Stimulated activated CD4-positive, alpha-beta T cell treated with anti-CD3 and anti-CD28 coated beads, Interleukin-4, amount 100 ng/mL, for 24 hours (primary cell): ENCODE results near the gene PRRC2B.

Experiments used
- DNase-seq: peaks from one replicate; pipeline ENCODE4 v3.0.0-alpha.2; 2020

Gene PRRC2B

DNA sequence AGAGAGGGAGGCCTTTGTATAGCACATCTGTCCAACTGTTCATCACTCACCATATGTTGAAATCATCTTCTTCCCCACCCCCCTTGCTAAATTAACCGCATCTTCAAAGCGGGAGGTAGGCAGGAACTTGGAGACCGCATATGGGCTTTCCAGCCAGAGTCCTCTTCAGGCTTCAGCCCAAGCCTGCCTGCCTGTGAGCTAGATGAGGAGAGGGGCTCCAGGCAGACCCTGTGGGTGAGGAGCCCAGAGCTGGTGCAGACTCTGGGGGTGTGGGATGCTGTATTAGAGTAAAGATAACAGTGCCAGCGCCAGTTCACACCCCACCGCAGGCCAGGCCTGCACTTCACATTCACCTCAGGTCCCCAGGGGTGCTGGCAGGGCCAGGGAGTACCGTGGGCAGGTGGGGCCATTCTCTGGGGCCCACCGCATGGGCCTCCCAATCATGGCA is 16.2 kb downstream of the PRRC2B start:
- peak; percentile 44 for DNase-seq

GRCh38 chr9:131411719-131412681 is 18.1 kb downstream of the PRRC2B start:
- no peak for DNase-seq

GRCh38 chr9:131416509-131416908 is 22.6 kb downstream of the PRRC2B start:
- no peak for DNase-seq

GRCh38 chr9:131417264-131418142 is 23.6 kb downstream of the PRRC2B start:
- no peak for DNase-seq

DNA sequence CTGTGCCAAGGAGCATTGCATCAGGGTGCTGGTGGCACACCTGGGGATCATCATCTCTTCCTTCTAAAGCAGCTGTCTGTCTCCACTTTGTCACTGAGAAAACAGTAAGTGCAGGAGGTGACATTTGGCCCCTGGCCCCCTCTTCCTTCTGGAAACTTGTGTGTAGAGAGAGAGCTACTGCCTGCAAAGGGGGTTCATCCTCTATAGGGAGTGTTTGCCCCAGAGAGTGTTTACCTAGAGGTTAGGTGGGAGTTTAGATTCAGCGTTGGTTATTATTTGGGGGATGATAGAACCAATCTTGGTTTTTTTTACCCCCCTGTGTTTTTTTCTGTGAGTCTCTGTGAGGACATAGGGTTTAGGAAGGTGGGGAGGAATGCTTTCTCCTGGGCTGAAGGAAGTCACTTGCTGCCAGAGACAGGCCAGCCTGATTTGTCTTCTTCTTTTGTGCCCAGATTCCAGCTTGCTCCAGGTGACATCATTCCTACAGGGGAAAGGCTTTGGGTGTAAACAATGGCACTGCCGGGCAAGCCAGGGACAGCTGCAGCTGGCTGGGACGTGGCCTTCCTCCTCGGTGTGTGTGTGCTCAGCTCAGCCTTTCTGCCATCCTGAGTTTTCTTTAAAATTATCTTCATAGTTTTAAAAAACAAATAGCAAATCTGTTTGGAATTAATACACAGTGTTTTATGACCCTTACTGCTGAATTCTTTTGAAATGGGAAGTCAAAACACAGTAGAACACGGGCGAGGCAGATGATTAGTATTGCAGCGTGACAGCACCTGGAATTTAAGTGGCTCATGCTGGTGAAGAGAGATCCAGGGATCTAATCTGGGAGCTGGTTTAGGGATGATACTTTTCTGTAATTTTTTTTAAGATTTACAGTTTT is 24.5 kb downstream of the PRRC2B start:
- no peak for DNase-seq

DNA sequence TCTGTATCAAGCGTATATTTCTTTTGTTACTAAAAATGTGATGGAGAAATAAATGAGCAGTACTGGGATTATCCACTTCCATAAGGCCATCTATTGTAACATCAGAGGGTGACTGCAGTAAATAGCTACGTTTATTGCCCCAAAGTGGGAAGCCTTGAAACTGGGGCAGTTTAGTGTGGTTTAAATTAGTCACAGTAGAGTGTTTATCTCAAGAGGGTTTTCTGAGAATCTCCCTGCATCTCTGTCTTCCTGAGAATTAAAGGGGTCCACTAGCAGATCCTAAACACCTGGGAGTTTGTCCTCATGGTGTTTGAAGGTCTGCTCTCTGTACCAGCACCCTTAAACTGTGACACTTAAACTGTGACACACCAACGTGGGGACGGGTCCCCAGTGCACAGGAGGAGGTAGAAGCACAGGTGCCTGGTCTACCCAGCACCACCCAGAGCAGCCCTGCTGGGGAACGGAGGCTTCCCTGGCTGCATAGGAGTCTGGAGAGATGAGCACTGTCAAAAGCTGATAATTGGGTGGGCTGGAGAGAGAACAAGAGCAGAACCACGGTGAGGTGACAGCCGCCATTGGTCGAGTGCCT is 25.2 kb downstream of the PRRC2B start:
- no peak for DNase-seq

DNA sequence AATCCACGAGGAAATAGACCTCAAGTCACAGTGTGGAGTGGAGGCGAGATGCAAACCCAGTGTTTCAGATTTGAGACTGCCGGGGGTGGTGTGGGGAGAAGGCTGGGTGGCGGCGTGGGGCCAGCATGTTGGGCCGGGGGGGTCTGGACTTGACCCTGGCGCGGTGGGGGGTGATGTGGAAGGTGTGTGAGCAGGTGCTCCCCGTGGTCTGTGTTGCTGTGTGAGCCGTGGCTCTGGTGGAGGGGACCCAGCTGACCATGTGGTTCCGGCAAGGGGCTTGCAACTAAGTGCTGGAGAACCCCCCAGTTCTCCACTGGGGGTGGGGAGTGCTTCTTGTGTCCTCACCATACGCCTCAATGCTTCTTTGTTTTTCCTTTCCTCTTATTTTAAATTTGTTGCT is 25.8 kb downstream of the PRRC2B start:
- no peak for DNase-seq

GRCh38 chr9:131420980-131421624 is 27.2 kb downstream of the PRRC2B start:
- DNase-seq: no peak

DNA sequence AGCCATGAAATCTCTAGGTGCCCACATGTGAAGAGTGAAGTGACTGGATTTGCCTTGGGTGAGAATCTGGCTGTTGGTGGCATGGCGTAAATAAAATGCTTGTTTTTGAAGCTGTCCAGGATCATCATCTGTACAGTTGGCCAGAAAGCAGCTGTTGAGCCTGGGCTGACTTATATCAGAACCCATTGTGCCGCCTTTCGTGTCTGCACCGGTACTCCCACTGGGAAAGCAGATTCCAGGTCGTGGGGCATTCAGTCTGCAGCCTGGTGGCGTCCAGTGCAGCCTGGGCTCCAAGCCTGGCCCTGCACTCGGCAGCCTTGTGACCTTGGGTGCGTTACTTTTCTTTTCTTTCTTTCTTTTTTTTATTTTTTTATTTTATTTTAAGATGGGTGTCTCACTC is 27.8 kb downstream of the PRRC2B start:
- no peak for DNase-seq

DNA sequence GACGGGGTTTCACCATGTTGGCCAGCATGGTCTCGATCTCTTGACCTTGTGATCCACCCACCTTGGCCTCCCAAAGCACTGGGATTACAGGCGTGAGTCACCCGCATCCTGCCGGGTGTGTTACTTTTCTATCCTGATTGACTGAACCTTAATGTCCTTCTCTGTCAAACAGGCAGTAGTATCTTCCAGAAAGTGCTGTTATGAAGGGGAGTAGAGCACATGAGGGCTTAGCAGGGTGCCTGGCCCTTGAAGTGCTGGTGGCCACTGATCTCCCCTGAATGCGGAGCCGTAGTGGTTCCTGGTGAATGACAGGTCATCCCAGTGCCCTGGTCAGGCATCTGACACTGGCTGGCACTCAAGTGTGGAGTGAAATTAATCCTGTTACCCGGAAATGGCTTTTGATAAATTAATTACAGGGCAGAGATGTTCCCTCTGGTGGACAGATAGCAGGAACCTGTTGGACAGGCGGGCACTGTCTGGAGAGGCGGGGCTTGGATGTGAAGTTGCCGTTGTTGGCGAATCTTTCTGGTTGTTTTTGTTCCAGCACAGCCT is 28.4 kb downstream of the PRRC2B start:
- DNase-seq: no peak

- no peak for DNase-seq
These were observed 29.3 kb downstream of the PRRC2B start for GRCh38 chr9:131423171-131423581.

GRCh38 chr9:131426545-131426944 is 32.7 kb downstream of the PRRC2B start:
- DNase-seq: no peak

DNA sequence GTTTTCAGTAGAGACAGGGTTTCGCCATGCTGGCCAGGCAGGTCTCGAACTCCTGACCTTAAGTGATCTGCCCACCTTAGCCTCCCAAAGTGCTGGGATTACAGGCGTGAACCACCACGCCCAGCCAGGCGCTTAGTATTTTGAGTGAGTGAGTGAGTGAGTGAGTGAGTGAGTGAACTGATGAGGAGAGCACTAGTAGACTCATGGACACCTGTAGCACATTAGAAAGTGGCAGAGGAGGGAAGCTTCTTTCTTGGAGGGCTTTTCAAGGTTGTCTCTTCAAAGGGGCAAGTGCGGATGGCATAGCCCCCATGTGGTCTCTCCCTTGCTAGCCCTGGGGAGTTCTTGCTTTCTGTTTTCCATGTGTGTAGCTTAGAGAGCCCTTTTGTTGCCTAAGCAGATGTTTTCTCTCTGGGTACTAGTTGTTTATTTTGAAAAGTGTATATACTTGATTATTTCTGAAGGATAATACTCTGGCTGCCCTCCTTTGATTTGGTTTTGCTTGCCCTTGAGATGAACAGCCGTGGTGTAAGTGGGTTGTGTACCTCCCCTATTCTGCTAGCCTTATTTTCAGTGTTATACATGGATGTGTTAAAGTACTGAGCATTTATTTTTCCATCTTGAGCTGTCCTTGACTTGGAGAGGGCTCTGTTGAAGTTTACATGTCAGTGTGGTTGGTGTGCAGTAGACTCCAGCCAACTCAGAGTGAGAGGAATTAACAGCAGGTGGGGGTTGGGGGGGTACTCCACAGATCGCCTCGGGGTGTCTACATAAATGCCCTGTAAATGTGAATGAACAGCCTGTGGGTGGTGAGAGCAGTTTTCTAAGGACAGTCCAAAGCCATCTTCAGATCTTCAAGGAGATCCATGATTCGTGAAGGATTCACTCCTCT is 35.5 kb downstream of the PRRC2B start:
- no peak for DNase-seq

DNA sequence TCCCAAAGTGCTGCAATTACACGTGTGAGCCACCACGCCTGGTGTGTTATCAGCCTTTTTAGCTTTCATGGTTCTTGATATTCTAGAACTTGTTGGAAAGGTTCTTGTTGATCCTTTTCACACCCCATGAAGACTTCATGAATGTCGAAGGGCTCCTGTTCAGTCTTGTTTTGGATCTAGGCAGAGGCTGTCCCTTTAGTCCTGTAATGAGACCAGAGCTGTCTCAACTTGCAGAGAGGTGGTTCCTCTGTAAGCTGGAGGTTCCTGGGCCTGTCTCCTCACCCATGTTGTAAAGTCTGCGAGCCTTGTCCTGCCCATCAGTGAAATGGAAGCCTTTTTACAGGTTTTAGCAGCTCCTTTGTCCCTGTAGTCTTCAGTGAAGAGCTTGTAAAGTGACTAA is 38.2 kb downstream of the PRRC2B start:
- no peak for DNase-seq

DNA sequence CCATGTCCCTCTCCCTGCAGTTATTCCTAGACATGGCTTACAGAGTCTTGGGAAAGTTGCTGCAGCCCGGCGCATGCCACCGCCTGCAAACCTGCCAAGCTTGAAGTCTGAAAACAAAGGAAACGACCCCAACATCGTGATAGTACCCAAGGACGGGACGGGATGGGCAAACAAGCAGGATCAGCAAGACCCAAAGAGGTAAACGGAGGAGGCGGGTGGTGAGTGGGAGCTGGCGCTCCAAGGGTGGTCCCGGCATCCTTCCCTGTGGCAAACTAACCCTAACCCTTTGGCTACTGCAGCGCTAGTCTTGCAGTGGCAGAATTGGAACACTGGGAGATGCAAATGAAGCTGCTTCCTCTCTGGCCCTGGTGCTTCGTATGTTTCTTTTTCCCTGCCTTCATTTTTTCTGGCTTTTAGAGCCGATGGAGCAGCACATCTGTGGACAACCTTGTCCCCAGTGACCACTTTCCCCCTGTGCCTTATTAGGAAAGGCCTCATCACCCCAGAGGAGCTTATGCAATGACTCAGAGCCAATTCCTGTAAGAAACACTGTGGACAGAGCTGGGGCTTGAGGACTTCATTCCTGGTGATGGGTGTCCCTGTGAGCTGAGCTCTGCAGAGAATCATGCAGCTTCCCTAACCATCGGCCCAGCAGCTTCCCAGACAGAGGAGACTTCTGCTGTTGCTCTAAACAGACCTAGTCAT is 38.9 kb downstream of the PRRC2B start:
- no peak for DNase-seq

DNA sequence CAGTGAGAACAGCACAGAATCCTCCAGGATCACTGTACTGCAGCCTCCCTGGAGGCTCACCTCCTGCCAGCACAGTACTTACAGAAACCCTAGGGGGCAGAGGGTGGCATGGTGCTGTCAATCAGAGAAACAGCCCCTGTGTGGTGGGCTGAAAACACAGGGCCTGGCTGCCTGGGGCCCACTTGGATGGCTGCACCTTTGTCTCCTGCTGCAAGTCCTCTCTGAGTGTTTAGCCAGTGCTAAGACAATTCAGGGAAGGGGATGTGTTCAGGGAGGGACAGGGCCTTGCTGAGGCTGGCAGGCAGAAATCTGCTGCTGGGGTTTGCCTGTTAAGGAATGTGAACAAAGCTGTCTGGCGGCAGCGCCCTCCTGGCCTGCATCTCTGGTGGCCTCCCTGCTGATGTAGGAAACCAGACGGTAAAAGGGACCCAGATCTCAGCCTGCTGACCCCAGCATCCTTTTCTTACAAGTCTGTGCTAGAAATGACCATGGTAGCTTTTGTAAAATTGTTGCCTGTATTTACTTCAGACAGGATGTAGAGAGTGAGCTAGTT is 39.5 kb downstream of the PRRC2B start:
- DNase-seq: no peak

DNA sequence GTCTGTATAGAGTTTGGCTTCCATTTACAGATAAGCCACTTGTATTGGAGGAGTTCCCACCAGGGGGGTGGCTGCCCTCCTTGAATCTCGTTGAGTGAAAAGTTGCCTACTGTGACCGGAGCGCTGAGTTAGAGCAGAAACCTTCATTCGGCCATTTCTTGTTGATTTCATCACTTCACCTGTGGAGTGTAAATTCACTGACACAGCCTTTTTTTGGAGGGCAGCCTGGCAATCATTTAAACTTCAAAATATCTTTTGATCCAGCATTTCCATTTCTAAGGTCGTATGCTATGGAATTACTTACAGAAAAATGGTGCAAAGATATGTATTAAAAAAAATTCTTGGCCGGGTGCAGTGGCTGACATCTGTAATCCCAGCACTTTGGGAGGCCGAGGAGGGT is 40.8 kb downstream of the PRRC2B start:
- DNase-seq: no peak

DNA sequence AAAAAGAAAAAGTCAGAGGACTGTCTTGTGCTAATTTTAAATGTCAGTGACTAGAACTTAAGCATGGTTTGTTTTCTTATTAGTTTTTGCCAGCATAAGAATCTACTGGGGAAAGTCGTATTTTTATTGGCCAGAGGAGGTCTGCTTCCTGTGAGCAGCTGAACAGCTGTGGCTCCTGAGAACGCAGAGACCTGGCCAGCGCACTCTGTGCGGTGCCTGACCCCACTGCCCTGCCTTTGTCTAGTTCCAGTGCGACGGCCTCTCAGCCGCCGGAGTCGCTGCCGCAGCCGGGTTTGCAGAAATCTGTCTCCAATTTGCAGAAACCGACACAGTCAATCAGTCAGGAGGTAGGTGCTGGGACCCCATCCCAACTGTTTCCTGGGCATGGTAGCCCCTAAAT is 42.5 kb downstream of the PRRC2B start:
- no peak for DNase-seq

GRCh38 chr9:131436865-131437271 is 43.0 kb downstream of the PRRC2B start:
- no peak for DNase-seq
